ENCODE data around the gene NBPF3. TPM values are rescaled to one million over a fixed set of nuclear protein-coding genes. Genes with fewer than 3 reads are reported as not detected.
"Not testable (repeated sequence)": the region's sequence is repeated elsewhere in the genome, so short reads cannot be mapped to it uniquely, and the experiment has no call there.

Gene NBPF3
- total and polyA plus RNA-seq, 8 donors = 1.1 to 42.8 (median 10.1) TPM

GRCh38 chr1:21469581-21469980 lies 29.6 kb downstream of the NBPF3 start:
- TF ChIP-seq POLR2A (IDR thresholded peaks at IDR 0.05) (no peak), EP300 (IDR thresholded peaks at IDR 0.05) (no peak), POLR2AphosphoS5 (IDR thresholded peaks at IDR 0.05) (no peak), CTCF (IDR thresholded peaks at IDR 0.05) (no peak)
- 86 to 94% (median 91%) methylated on average over 9 of the region's 9 CpGs for WGBS, 5 donors
- Histone ChIP-seq H3K36me3 (peaks cover 0 to 76% (median 41%) of the 10 kb centered on the region in 4 donors), H3K27ac (no peak overlapping the region), H3K4me3 (no peak overlapping the region), H3K9me3 (no peaks in the 10 kb centered on the region), H3K27me3 (no peaks in the 10 kb centered on the region), H3K4me1 (no peaks in the 10 kb centered on the region)
- DNase-seq = no peak
- intact Hi-C loops (cut with DNase I; ENCODE audit: low total_unique reads) = no loop called here

DNA sequence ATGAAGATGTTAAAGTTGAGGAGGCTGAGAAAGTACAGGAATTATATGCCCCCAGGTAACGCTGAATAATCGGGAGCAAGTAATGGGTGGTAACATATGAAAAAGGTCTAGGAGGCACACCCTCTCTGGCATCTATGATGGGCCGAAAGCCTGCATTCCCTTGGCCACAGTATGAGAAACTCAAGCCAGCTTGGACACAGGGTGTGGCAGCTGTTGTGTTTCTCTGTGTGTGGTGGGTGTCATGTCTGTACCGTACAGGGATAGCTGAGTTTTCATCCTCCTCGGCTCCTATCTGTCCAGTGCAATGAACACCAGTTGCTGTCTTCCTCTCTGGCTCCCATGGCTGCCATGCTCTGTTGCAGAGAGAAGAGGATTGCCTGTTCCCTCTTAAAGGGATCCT lies 32.9 kb downstream of the NBPF3 start:
- no peaks in the 10 kb centered on the region for H3K27me3 ChIP-seq
- TF ChIP-seq CTCF (IDR thresholded peaks at IDR 0.05) (no peak), EP300 (IDR thresholded peaks at IDR 0.05) (no peak), POLR2A (IDR thresholded peaks at IDR 0.05) (no peak), POLR2AphosphoS5 (IDR thresholded peaks at IDR 0.05) (no peak)
- H3K27ac ChIP-seq = no peak overlapping the region
- 77 to 93% (median 86%) methylated on average over 5 of the region's 5 CpGs for WGBS, 5 donors
- intact Hi-C loops (cut with DNase I; ENCODE audit: low total_unique reads) = no loop called here
- H3K4me3 ChIP-seq = no peak overlapping the region
- peaks cover 0 to 70% (median 52%) of the 10 kb centered on the region in 4 donors for H3K36me3 ChIP-seq
- H3K9me3 ChIP-seq = no peaks in the 10 kb centered on the region
- no peaks in the 10 kb centered on the region for H3K4me1 ChIP-seq
- DNase-seq = no peak

DNA sequence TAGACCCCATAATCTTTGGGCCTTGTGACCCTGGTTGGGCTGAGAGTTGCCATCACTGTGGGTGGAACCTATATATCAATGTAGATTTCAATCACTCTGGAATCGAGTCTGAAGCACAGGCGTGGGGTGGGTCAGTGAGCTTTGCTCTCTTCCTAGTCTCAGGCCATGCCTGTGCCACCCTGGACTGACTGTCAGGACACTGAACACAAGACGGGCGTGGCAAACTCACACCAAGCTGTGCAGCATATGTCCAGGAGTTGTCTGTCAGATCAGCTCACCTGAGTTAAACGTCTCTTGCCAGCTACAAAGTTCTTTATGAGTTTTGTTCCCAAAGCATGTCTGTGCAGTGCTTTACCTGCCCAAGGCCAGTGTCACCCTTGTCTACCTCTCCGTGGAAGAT lies 38.4 kb downstream of the NBPF3 start:
- Histone ChIP-seq H3K27me3 (no peaks in the 10 kb centered on the region), H3K9me3 (no peaks in the 10 kb centered on the region), H3K4me3 (no peak overlapping the region), H3K4me1 (no peaks in the 10 kb centered on the region), H3K27ac (no peak overlapping the region), H3K36me3 (peaks cover 0 to 57% (median 48%) of the 10 kb centered on the region in 4 donors)
- 85 to 95% (median 90%) methylated on average over 4 to 6 of the region's 6 CpGs for WGBS, 5 donors
- intact Hi-C loops (cut with DNase I; ENCODE audit: low total_unique reads) = no loop called here
- DNase-seq = no peak
- TF ChIP-seq EP300 (IDR thresholded peaks at IDR 0.05) (no peak), CTCF (IDR thresholded peaks at IDR 0.05) (no peak)

- WGBS, 5 donors = 82 to 95% (median 94%) methylated on average over 4 of the region's 4 CpGs; no CpG with 5 or more reads in 1 of the 5 donors
- H3K4me3 ChIP-seq; H3K27ac ChIP-seq; H3K9me3 ChIP-seq; H3K4me1 ChIP-seq; intact Hi-C loops (cut with DNase I; ENCODE audit: low total_unique reads); DNase-seq: not testable (repeated sequence)
- Histone ChIP-seq H3K36me3 (peaks cover 0 to 21% (median 12%) of the 10 kb centered on the region in 4 donors), H3K27me3 (peaks cover 0 to 19% (median 0%) of the 10 kb centered on the region in 3 donors)
Observed at GRCh38 chr1:21483881-21484280, 43.9 kb downstream of the NBPF3 start.

DNA sequence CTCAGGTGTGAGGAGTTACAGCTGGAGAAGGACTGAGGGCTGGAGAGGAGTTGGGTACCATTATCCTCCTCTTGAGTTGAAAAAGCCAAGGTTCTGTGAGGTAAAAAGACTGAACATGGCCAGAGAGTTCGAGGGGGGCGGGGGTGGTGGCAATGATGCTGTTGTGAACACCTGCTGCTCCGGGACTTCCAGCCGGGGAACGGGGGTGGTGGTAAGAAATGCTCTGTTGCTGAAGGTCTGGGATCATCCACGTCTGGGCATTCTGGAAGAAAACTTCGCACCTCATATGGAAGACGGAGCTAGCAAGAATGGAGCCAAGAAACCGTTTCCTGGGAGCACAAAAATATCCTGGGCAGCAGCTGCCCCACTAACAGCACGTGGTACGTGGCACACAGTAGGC lies 49.2 kb downstream of the NBPF3 start:
- Histone ChIP-seq H3K9me3 (no peaks in the 10 kb centered on the region), H3K4me3 (no peak overlapping the region), H3K27me3 (peaks cover 0 to 35% (median 0%) of the 10 kb centered on the region in 3 donors), H3K4me1 (no peaks in the 10 kb centered on the region), H3K27ac (no peak overlapping the region), H3K36me3 (no peaks in the 10 kb centered on the region)
- DNase-seq = no peak
- TF ChIP-seq POLR2AphosphoS5 (IDR thresholded peaks at IDR 0.05) (no peak), CTCF (IDR thresholded peaks at IDR 0.05) (no peak), POLR2A (IDR thresholded peaks at IDR 0.05) (no peak), EP300 (IDR thresholded peaks at IDR 0.05) (no peak)
- intact Hi-C loops (cut with DNase I; ENCODE audit: low total_unique reads) = no loop called here
- 83 to 91% (median 85%) methylated on average over 11 of the region's 11 CpGs for WGBS, 5 donors
